PC-3 (cell line): ENCODE measurements around the gene CACNG8. TPM values are rescaled to one million over a fixed set of nuclear protein-coding genes. Genes with fewer than 3 reads are reported as not detected.

Experiments
- ATAC-seq: fragments of 200-7000 bp; cut with Tn5 transposase; 2 replicates; pipeline ENCODE4 v1.9.1; 2020; ENCODE audit warnings: mild to moderate bottlenecking, moderate library complexity
- Bru-seq: library from RNA; stranded (reverse); fragments of 400-500 nt; gene quantifications from one replicate; lab custom pipeline; 2021; lab: Mats Ljungman, UMichigan
- BruChase-seq, 2 experiments: library from RNA; stranded (reverse); fragments of 400-500 nt; gene quantifications; one replicate each; lab custom pipeline; 2021; lab: Mats Ljungman, UMichigan
- BruUV-seq: library from RNA; stranded (reverse); fragments of 400-500 nt; replicated peaks from 2 replicates; lab custom pipeline; 2021; lab: Mats Ljungman, UMichigan
- CTCF ChIA-PET: fragments of 300-600 bp; sonication (Branson Sonifier 250); formaldehyde crosslinking; loops from one replicate; lab custom pipeline; 2022; ENCODE audit warnings: antibody characterized with exemption; lab: Charles Lee
- POLR2A ChIA-PET: fragments of 300-600 bp; sonication (Branson Sonifier 250); formaldehyde crosslinking; loops from one replicate; lab custom pipeline; 2022; ENCODE audit warnings: antibody characterized with exemption; ENCODE audit not compliant: unreplicated experiment; lab: Charles Lee
- DNase-seq: peaks from one replicate; pipeline ENCODE4 v3.0.0-alpha.2; 2015
- H2AFZ ChIP-seq: fragments of 300-600 bp; sonication (generic); 2 replicates; pipeline ENCODE4 v1.6.0; 2016; ENCODE audit warnings: antibody characterized with exemption, low read length
- H3F3A ChIP-seq: fragments of 300-600 bp; sonication (generic); one replicate; pipeline ENCODE4 v1.6.0; 2017; ENCODE audit warnings: antibody characterized with exemption, low read length, control low read depth, mild to moderate bottlenecking; ENCODE audit not compliant: unreplicated experiment
- H3K27ac ChIP-seq: fragments of 300-600 bp; sonication (generic); 2 replicates; pipeline ENCODE4 v1.5.1; 2016; ENCODE audit warnings: mild to moderate bottlenecking, low read length
- H3K27me3 ChIP-seq: fragments of 300-600 bp; sonication (generic); 2 replicates; pipeline ENCODE4 v1.6.1; 2016; ENCODE audit warnings: low read length, mixed read lengths
- H3K36me3 ChIP-seq: fragments of 300-600 bp; sonication (generic); 2 replicates; pipeline ENCODE4 v1.6.1; 2016; ENCODE audit warnings: low read depth, mixed run types, low read length, mixed read lengths
- H3K4me1 ChIP-seq: fragments of 300-600 bp; sonication (generic); 2 replicates; pipeline ENCODE4 v1.5.1; 2016; ENCODE audit warnings: low read length; ENCODE audit not compliant: insufficient read depth
- H3K4me2 ChIP-seq: fragments of 300-600 bp; sonication (generic); 2 replicates; pipeline ENCODE4 v1.6.0; 2016; ENCODE audit warnings: low read length
- H3K4me3 ChIP-seq: fragments of 300-600 bp; sonication (generic); 2 replicates; pipeline ENCODE4 v1.5.1; 2016; ENCODE audit warnings: mild to moderate bottlenecking, low read length, mixed read lengths
- H3K79me2 ChIP-seq: fragments of 300-600 bp; sonication (generic); 2 replicates; pipeline ENCODE4 v1.6.1; 2017; ENCODE audit warnings: low read length, mixed read lengths
- H3K9ac ChIP-seq: fragments of 300-600 bp; sonication (generic); 2 replicates; pipeline ENCODE4 v1.6.0; 2016; ENCODE audit warnings: mild to moderate bottlenecking, low read length
- H3K9me2 ChIP-seq: fragments of 300-600 bp; sonication (generic); replicated peaks from 2 replicates; pipeline ENCODE4 v1.6.1; 2016; ENCODE audit warnings: mixed run types, low read length, mixed read lengths
- H3K9me3 ChIP-seq: fragments of 300-600 bp; sonication (generic); 2 replicates; pipeline ENCODE4 v1.6.1; 2016; ENCODE audit warnings: low read length, mixed read lengths
- H4K20me1 ChIP-seq: fragments of 300-600 bp; sonication (generic); 2 replicates; pipeline ENCODE4 v1.6.1; 2016; ENCODE audit warnings: low read length, mixed read lengths
- EZH2 ChIP-seq: fragments of 300-600 bp; sonication (generic); IDR thresholded peaks from one replicate; pipeline ENCODE4 v1.6.1; 2017; ENCODE audit warnings: antibody characterized with exemption, mild to moderate bottlenecking, low read length; ENCODE audit not compliant: unreplicated experiment
- EZH2phosphoT487 ChIP-seq: fragments of 300-600 bp; sonication (generic); IDR thresholded peaks from 2 replicates; pipeline ENCODE4 v1.6.1; 2018; ENCODE audit warnings: mild to moderate bottlenecking, antibody characterized with exemption, low read length, borderline replicate concordance
- intact Hi-C: fragments of 100-400 bp; cut with micrococcal nuclease; formaldehyde crosslinking; loops from 2 replicates; pipeline ENCODE4 v1.9.0; 2023
- long read RNA-seq: library from polyadenylated mRNA; unstranded; transcript quantifications from one replicate; pipeline ENCODE4 v2.0.0, GENCODE V29; 2021; ENCODE audit not compliant: unreplicated experiment
- total RNA-seq: library from RNA; depleted of rRNA; stranded (reverse); fragments of >200 nt; gene quantifications from 2 replicates; pipeline ENCODE4 v1.2.3, GENCODE V29; 2014; rRNA removed
- TF ChIP-seq, protein P1 (sequence below): fragments of 300-600 bp; sonication (generic); conservative IDR thresholded peaks from 2 replicates; pipeline ENCODE4 v1.5.1; 2017; ENCODE audit warnings: antibody characterized with exemption, low read depth, mild to moderate bottlenecking, low read length

Gene CACNG8
- total RNA-seq (0.15 and 0.23 TPM in 2 replicates), Bru-seq, nascent RNA (percentile 56 among the genes with signal in this experiment), BruChase-seq, experiment 1, labeled RNA remaining after a 6-hour chase (percentile 49 among the genes with signal in this experiment), BruChase-seq, experiment 2, labeled RNA remaining after a 2-hour chase (percentile 48 among the genes with signal in this experiment)
- long read RNA-seq, partial matches to known transcripts: 0 of 4 reads
- long read RNA-seq, other reads (novel, unspliced or antisense): 4 of 4 reads

- intact Hi-C loops: no loop called here
- ChIA-PET POLR2A (no interaction called here), CTCF (no interaction called here)
- Histone ChIP-seq H3K4me3 (no peak within 1 kb of the TSS), H4K20me1 (no peaks in the 10 kb centered on the region), H3K27me3 (peaks cover 58% of the 10 kb centered on the region), H3K36me3 (no peaks in the 10 kb centered on the region), H3K27ac (no peak within 1 kb of the TSS), H3K9me2 (no peaks in the 10 kb centered on the region), H2AFZ (no peak within 1 kb of the TSS), H3K4me1 (no peaks in the 10 kb centered on the region), H3K79me2 (no peaks in the 10 kb centered on the region), H3K9ac (no peak within 1 kb of the TSS), H3K4me2 (no peak within 1 kb of the TSS), H3K9me3 (no peaks in the 10 kb centered on the region), H3F3A (no peaks in the 10 kb centered on the region)
- no TSS peak for BruUV-seq
- DNase-seq (no peak), ATAC-seq (no peak)
- no peak for TF ChIP-seq EZH2phosphoT487
- TF ChIP-seq, protein P1, sequence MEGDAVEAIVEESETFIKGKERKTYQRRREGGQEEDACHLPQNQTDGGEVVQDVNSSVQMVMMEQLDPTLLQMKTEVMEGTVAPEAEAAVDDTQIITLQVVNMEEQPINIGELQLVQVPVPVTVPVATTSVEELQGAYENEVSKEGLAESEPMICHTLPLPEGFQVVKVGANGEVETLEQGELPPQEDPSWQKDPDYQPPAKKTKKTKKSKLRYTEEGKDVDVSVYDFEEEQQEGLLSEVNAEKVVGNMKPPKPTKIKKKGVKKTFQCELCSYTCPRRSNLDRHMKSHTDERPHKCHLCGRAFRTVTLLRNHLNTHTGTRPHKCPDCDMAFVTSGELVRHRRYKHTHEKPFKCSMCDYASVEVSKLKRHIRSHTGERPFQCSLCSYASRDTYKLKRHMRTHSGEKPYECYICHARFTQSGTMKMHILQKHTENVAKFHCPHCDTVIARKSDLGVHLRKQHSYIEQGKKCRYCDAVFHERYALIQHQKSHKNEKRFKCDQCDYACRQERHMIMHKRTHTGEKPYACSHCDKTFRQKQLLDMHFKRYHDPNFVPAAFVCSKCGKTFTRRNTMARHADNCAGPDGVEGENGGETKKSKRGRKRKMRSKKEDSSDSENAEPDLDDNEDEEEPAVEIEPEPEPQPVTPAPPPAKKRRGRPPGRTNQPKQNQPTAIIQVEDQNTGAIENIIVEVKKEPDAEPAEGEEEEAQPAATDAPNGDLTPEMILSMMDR: no peak
- TF ChIP-seq EZH2: no peak
These were observed at the start of gene CACNG8 for GRCh38 chr19:53962887-53963431. Gene CACNG8, plus strand, starts transcription at chr19:53962937.

DNA sequence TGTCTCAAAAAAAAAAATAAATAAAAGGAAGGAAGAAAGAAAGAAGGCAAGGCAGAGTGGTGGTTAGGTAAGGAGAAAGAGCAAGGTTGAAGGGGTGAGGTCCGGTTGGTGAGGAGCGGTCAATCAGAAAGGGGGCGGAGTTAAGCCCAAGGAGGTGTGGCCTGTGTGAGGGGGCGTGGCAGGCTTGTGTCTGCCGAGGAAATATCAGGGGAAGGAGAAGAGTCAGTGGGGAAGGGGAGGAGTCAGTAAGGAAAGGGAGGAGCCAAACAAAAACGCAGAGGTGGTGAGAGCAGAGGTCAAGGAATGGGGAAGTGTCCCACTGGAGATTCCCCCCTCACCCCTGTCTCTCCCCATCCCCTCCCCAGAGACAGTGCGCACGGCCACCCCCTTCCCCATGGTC is 47.7 kb upstream of the CACNG8 start:
- CTCF ChIA-PET: no interaction called here
- H3K9me3 ChIP-seq: no peaks in the 10 kb centered on the region
- no peak overlapping the region for H3K4me3 ChIP-seq
- peaks cover 21% of the 10 kb centered on the region for H3K27me3 ChIP-seq
- H3K9me2 ChIP-seq: no peaks in the 10 kb centered on the region
- H3F3A ChIP-seq: no peaks in the 10 kb centered on the region
- no peaks in the 10 kb centered on the region for H3K79me2 ChIP-seq
- no peaks in the 10 kb centered on the region for H3K36me3 ChIP-seq
- ATAC-seq (no peak), DNase-seq (no peak)
- H3K4me1 ChIP-seq: no peaks in the 10 kb centered on the region
- H4K20me1 ChIP-seq: no peaks in the 10 kb centered on the region
- TF ChIP-seq, protein P1: no peak
- TF ChIP-seq EZH2 (no peak), EZH2phosphoT487 (no peak)
- no peak overlapping the region for H3K9ac ChIP-seq
- POLR2A ChIA-PET: no interaction called here
- no TSS peak for BruUV-seq
- no peak overlapping the region for H3K27ac ChIP-seq
- intact Hi-C loops: no loop called here
- H3K4me2 ChIP-seq: no peak overlapping the region
- H2AFZ ChIP-seq: no peak overlapping the region

DNA sequence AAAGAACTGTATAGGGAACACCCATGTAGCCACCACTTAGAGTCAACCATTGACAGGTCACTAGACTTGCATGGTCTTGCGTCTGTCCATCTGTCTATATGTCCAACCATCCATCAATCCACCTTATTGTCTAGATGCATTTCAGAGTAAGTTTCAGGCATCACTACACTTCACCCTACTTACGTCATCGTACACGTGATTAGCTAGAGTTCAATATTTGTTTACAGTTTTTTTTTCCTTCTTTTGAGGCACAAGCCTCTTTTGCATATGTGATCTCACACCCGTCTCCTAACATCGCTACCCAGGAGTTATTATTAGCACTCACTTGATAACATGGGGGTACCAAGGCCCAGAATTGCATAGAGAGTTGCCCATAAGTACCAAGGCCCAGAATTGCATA is 46.7 kb upstream of the CACNG8 start:
- H3K9me2 ChIP-seq: no peaks in the 10 kb centered on the region
- H2AFZ ChIP-seq: no peak overlapping the region
- H4K20me1 ChIP-seq: no peaks in the 10 kb centered on the region
- peaks cover 11% of the 10 kb centered on the region for H3K27me3 ChIP-seq
- no TSS peak for BruUV-seq
- no peak overlapping the region for H3K27ac ChIP-seq
- ChIA-PET POLR2A (no interaction called here), CTCF (no interaction called here)
- ATAC-seq: no peak
- no peaks in the 10 kb centered on the region for H3F3A ChIP-seq
- no peak overlapping the region for H3K4me3 ChIP-seq
- no peaks in the 10 kb centered on the region for H3K9me3 ChIP-seq
- no peaks in the 10 kb centered on the region for H3K4me1 ChIP-seq
- no peaks in the 10 kb centered on the region for H3K36me3 ChIP-seq
- TF ChIP-seq, protein P1: no peak
- no peak for TF ChIP-seq EZH2phosphoT487
- TF ChIP-seq EZH2: no peak
- H3K9ac ChIP-seq: no peak overlapping the region
- H3K4me2 ChIP-seq: no peak overlapping the region
- no peaks in the 10 kb centered on the region for H3K79me2 ChIP-seq
- intact Hi-C loops: no loop called here
- DNase-seq: no peak
